ENCODE data around the gene ASTN2.
"Not testable (repeated sequence)": the region's sequence is repeated elsewhere in the genome, so short reads cannot be mapped to it uniquely, and the experiment has no call there.

Gene ASTN2

DNA sequence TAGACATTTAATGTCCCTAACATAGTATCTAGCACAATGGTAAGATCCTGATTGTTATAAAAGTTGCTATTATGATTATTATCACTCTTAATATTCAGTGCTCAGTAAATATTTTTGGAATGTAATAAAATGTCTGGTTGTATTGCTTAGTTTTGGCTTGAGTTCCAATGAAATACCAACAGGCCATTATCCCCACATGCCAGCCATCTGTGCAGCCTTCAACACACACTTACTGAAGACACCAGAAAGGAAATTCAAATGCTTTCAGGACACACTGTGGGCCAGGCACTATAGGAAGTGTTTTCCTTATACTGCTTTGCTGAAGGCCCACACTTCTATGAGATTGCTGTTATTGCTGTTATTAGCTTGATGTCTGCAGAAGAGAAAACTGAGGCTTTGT, 570.2 kb downstream of the ASTN2 start:
- DNase-seq = no peak

DNA sequence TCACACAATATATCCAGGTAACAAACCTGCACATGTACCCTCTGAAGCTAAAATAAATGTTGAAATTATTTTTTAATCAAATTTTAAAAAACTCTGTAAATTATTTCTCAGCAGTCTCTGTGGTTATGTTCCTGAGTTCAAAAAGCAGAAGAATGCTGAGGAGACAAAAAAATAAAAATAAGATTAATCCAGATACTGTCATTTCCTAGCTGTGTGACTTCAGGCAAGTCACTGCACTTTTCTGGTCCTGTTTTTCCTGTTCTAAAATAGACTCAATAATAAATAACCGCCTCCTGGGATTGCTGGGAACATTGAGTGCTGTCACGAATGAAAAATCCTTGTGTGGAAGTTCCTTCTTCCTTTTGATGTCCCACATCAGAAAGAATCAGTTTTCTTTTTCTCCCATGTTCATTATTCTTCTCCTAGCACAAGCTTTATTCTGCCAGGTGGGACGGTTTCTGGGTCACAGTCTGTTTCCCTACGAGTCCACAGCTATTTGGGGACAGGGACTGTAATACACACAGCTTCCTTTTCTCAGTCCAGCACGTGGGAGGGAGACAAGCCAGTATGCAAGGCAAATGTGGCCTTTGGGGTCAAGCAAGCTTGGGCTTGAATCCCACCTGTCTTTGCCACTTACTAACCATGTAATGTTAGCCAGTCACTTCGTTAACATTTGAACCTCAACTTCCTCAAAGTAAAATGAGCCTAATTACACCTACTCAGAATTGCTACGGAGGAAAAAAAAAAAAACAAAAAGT, 570.8 kb downstream of the ASTN2 start:
- no peak for DNase-seq

DNA sequence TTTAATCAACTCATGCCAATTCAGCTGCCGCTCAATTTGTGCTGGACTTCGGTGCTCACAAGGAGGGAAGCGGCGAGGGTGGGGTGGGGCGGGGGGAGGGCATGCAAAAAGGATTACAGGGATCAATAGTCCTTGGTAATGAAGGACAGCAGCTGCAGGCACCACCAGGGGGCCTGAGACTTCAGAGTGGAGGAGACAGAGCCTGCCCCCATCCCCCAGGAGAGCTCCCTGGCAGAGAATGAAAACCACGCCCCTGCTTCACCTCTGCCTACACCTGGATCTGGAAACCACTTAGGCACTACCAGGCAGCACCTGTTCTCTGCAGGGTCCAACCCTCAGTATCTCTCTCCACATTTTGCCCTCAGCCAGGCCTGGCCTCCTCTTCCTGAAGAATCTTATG, 572.2 kb downstream of the ASTN2 start:
- DNase-seq = no peak

DNA sequence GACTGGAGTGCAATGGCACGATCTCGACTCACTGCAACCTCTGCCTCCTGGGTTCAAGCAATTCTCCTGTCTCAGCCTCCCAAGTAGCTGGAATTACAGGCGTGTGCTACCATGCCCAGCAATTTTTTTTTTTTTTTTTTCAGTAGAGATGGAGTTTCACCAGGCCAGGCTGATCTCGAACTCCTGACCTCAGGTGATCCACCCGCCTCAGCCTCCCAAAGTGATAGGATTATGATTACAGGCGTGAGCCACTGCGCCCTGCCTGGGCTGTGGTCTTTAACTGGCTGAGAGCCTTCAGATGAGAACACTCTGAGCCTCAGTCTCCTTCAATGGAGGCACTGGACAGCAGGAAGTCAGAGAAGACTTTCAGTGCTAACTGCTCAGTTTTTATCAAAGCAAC, 576.4 kb downstream of the ASTN2 start:
- not testable (repeated sequence) for DNase-seq

DNA sequence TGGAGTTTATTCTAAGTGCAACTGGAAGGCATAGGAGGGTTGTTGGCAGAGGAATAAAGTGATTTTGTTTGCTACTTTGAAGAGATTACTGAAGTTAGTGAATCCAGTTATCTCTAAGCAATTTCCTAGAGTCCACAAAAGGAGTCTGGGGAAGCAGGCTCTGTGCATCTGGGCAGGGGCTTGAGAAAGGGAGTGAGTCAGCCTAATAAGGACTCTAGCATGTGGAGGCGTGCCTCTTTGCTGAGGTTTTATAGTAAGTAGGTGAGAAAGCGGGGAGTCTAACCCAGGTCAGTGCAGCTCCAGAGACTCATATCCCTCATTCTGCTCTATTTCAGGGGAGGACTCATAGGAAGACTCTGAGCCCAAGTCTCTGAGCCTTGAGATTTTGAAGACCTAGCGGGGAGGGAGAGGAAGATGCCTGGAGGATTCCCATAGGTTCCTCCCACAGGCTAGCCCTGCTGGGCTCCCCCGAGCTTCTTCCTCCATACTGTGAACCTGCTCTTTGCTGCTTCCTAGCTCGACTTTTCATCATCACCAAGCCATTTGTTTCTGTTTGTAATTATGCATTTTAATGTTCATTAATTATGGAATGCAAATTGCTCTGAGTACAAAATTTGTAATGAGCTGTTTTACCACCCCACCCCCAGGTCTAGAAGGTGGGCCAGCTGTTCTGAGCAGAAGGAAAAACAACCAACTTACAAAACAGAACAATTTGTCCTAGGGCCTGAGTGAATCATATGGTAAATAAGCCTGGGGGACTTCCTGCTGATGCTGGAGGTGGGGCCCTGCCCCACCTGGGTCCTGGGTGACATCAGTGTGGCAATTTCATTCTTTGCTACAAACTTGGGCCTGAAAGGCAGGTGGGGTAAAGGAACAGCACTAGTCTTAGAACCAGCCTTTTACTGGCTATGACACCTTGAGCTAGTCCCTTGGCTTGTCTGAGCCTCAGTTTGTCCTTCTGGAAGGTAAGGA, 577.6 kb downstream of the ASTN2 start:
- DNase-seq = no peak

DNA sequence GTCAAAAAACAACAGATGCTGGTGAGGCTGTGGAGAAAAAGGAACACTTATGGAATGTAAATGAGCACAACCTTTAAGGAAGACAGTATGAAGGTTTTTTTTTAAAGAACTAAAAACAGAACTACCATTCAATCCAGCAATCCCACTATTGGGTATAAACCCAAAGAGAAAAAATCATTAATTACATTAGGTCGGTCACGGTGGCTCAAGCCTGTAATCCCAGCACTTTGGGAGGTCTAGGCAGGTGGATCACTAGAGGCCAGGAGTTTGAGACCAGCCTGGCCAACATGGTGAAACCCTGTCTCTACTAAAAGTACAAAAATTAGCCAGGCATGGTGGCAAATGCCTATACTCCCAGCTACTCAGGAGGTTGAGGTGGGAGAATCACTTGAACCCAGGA, 584.5 kb downstream of the ASTN2 start:
- DNase-seq = not testable (repeated sequence)

DNA sequence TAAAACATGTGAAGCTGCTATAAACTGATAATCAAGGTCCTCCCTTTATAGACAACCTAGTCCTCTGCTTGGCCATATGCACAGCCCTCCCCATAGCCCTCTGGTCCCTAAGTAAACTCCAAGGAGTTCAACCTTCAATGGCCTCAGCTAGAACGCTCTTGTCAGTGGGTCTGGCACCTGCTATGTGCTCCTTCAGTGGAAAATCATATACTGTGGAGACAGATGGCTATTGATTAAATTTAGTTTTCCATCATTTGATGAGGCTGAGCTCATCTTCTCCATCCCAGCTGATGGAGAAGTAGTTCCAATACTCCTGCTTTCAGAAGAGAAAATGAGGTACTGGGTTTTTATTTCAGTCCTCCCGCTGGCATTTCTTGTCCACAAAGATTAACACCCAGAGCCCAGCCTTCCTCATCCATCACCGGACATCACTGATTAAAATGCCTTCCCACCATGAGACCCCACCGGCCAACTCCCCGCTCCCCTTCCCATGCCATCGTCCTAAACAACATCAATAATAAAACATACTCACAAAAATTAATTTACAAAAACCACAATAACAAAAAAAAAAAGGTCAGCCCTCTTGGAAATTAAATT, 593.1 kb downstream of the ASTN2 start:
- DNase-seq = no peak

DNA sequence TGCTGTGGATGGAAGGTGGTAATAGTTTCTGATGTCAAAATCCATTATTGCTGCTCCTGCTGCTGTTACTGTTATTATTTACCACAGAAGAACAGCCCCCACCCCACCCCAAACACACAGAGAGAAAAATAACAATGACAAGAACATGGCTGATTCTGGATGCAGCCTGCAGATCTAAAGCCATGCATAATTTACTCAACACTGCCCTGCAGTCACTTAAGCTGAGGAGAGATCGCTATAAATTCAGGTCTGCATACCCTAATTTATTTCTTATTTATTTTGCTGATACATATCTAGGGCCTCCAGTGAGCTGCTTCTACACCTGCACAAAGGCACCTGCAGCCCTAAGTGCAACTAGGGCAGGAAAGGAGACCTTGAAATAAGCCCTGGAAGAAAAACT, 595.7 kb downstream of the ASTN2 start:
- DNase-seq = no peak

DNA sequence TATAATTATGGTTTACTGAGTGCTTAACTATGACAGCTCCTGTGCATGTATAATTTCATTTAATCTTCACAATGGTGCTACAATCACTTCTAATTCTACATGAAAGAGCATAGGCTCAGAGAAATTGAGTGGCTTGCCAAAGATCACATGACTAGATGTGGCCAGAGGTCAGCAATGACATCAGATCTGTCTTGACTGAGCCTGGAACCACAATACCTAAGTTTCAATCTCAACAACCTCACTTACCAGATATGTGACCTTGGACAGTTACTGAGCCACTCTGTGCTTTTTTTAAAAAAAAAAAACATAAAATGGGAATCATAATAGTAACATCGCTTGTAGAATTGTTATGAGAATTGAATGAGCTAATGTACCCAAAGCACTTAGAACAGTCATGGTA, 597.1 kb downstream of the ASTN2 start:
- no peak for DNase-seq

DNA sequence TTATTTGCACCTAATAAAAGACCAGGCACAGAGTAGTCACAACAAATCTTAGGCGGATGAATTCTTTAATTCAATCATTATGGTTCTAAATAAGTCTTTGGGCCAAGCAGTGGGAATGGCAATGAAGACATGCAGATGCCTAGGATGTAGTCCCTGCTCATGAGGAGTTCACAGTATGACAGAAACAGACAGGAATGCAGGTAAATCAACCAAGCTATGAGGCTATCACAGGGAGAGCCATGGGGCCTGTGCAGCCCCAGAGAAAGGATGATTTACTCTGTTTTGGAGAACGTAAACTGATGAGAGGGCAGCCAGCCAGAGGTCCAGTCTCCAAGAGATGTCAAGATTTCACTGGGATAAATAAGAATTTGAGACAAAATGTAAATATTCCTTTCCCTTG, 598.4 kb downstream of the ASTN2 start:
- DNase-seq = no peak

DNA sequence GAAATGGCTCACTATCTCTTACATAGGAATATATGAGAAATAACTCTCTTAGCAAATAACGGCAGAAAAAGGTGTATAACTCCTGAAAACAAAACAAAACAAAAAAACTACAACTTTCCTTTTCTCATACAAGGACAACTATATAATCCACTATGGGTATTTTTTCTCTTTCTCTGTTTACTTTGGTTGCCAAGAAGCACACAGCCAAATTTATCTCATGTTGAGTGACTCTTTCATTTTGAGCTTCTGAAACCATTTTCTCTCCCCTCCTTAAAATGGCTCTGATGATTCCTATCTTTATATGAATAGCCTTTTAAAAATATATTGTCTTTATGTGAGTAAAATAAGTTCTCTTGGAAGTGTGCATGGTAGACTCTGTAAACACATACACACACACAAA, 599.0 kb downstream of the ASTN2 start:
- no peak for DNase-seq

DNA sequence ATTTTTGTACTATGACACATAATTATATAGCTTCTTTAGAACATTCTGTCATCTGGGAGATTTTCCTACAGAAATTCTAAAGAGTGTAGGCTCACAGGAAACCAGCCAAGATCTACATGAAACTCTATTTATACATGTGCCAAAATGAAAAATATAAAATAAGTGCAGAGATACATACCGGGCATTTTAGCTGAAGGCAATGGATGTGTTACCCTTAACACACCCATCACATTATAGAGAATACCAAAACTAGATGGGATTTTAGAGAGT, 601.9 kb downstream of the ASTN2 start:
- DNase-seq = no peak

DNA sequence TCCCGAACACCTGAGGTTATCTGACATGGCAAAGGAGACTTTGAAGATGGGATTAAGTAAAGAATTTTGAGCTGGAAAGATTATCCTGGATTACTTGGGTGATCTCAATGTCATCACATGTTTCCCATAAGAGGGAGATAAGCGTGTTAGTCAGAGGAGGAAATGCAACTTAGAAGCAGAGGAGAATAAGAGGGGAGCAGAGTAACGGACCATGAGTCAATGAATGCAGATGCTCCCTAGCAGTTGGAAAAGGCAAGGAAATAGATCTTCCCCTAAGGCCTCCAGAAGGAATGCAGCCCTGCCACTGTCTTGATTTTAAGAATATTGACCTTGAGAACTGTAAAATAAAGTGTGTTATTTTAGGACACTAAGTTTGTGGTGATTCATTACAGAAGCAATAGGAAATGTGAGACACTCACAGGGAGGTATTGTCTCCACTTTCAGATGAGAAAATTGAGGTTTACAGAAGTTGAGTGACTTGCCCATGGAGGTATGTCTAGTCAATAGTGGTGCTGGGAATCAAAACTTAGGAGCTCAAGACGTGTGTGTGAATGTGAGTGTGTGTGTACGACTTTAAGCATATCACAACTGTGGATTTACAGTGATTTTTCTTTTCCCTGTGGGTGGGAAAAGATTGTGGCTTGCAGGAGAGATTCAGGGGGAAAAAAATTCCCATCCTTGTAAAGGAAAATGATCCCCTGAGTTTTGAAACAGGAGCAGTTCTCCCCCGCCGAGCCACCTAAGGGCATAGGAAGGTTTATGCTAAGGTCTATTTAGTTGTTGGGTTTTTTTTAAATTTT, 602.4 kb downstream of the ASTN2 start:
- no peak for DNase-seq

DNA sequence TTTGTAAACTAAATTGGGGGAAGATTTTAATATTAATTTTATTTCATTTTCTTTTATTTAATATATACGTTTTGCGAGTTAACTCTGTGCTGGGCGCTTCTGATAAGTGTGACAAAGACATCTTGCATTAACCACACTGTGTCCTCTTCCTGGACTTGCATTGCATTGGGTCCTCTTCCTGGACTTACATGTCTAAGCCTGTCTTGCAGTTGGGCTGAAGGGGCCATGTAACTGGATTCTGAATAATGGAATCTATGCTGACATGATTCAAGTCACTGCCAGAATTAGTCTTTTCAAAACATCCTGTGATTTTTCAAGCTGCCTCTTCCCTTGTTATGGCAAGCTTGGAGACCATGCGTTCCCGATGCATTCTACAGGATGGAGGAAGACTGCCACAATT, 605.2 kb downstream of the ASTN2 start:
- DNase-seq = no peak

DNA sequence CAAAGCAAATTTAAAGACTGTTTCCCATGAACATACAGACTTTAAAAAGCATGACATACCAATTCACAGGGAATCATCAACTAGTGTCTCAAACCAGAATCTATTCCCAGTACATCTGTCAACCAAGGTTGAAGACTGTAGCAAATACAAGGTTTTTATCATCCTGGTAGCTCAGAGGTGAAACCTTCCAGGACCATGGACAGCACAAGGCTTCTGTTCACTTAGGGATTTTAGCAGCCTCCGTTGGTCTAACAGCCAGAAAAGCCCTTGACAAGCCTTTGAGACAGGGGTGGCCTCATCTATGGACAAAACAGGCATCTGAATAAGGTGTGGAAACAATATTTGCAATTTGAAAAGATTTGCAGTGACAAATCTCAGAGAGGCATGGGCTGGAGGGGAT, 608.8 kb downstream of the ASTN2 start:
- DNase-seq = no peak

DNA sequence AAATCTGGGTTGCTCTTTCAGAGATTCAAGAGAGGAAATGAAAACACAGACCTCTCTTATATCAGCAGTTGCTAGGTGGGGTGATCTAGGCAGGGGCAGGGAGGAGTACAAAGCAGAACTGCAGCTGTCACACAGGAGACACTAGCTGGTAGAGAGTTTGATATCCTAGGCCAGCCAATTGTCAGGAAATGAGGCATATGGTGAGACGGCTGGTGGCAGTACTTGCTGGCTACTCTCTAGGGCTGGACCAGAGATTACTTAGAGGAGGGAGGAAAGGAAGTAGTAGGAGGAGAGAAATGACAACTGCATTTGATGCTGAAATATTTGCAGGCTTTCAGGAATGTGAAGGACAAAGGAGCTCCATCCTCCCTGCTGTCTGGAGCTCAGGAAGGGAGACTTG, 614.0 kb downstream of the ASTN2 start:
- DNase-seq = no peak

DNA sequence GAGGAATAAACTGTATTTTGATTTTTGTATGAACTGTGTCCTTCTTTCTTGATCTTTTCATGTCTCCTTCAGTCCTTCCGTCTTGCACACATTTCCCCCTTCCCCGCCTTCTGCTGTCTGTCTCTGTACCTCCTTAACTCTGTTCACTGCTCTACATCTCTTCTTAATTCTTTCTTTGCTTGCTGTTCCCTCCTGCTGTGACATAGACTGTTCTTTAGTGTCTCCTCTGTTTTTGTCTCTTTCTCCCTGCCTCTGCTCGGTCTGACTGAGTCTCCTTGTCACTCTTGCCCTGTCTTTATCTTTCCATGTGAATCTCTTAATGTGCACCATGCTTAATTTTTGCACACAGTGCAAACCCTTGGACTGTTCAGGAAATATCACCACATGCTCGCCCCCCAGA, 614.8 kb downstream of the ASTN2 start:
- no peak for DNase-seq

DNA sequence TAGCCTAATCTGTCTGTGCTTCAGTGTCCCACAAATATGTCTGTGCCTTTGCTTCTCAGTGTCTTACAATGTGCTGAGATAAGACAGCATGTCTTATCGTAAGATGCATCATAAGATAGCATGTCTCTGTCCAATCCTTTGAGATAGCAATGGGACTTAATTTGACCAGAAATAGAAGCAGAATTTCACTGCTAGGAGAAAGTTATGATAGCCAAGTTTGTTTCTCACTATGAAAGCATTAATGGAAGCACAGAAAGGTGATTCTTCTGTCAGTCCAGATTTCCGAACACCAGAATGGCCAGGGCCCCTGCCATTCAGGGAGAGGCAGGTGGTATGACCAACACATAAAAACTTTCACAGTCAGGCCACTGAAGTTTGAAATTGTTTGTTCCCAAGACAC, 616.3 kb downstream of the ASTN2 start:
- no peak for DNase-seq

DNA sequence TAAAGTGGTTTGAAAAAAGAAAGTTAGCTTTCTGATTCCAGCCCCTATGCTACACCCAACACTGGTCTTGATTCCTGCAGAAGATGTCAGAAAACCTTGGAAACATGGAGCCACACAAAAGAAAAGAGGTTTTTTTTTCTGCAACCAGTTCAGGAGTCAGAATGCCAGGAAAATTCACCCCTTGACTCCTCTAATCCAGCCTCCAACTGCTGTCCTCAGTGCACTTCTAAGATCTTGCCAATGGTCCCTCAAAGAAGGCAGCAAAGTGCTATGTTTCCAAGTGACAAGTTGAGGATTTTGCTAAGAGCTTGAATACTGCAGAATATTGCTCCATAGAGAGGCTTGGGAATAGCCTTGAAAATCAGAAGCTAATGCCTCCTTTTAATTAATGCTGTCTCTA, 617.6 kb downstream of the ASTN2 start:
- DNase-seq = no peak

DNA sequence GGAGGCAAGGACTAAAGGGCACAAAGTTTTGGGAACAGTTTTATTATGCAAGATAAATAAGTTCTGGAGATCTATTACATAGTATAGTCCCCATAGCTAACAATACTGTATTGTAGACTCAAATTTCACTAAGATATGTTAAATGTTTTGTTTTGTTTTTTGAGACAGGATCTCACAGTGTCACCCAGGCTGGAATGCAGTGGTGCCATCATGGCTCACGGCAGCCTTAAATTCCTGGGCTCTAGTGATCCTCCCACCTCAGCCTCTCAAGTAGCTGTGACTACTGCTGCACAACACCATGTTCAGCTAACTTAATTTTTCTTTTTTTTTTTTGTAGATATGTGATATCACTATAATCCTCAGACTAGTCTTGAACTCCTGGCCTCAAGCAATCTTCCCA, 618.2 kb downstream of the ASTN2 start:
- DNase-seq = no peak

DNA sequence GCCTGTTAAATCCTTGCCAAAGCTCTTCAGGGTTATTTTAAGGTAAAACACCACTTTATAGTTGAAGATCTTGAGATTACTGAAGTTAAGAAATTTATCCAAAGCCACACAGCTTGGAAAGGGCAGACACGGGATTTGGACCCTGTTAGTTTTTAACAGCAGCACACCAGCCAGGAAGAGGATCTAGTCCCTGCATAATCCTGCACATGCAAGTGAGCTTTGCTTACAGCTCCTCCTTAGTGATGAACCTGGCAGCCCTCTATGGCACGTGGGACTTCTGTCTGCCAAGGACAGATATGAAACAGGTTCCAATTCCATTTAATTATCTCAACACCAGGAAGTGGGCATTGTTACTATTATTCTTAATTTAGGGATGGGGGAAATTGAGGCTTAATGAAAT, 619.0 kb downstream of the ASTN2 start:
- no peak for DNase-seq

DNA sequence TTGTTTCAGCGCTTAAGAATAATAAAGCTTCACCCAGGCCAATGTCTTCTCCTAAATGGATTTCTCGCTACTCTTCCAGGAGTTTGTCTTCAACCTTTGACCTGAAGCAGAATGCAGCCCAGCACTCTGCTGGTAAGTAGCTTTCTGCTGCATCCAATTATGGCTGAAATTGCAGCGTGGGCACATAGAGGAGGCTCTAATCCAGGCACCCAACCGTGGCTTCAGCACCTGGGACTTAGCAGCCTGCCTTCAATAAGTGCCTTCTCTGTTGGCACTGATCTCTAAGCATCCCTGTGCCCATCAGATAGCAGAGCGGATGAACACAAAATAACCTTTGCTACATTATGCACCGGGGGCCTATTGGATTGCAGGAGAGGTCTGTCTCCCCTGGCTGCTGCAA, 622.6 kb downstream of the ASTN2 start:
- no peak for DNase-seq

DNA sequence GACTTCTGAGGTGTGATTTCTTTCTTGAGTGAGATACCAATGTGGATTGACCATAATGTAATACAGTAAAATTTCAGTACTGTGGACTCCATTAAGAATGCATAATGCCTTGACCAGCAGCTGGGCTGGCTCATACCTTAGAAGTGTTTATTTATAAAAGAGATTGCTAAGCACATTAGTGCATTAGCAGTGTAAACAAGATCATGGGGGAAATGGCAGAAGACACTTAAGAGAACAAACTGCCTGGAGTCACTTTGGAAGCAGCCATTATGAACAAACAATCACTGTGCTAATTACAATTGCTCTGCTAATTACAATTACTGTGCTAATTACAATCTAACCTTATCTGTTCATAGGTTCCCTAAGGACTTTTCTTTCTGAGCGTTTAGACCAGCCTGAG, 623.5 kb downstream of the ASTN2 start:
- no peak for DNase-seq

Measured in T-helper 1 cell (primary cell).